ENCODE measurements around the gene CANT1.

DNA sequence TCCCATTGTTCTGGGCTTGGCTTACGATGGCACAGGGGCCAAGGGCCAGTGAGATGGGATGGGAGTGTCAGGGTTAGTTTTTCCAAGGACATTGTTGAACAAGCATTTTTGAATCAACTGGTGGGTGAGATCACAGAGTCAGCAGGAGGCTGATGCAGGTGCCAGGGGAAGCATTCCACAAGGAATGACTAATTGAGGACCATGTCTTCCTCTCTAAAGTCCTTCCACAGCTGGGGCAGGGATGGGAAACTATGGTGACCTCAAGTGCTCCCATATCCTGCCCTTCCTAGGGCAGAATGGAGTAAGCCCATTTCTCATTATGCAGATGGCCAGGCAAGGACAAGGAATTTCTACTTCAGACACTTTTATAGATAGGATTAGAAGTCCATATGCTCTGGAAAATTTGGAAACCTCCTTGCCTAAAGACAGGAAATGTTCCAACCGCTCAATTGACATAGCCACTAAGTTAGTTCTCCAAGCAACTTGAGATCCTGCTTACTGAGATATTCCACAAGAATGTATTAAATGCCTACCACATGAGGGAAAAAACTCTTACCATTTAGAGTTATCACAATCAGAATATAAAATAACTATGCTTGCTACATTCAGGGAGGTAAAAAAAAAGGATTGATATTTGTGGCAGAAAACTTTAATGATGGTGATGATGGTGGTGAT is 43.8 kb upstream of the CANT1 start:
- TF ChIP-seq, protein P1, sequence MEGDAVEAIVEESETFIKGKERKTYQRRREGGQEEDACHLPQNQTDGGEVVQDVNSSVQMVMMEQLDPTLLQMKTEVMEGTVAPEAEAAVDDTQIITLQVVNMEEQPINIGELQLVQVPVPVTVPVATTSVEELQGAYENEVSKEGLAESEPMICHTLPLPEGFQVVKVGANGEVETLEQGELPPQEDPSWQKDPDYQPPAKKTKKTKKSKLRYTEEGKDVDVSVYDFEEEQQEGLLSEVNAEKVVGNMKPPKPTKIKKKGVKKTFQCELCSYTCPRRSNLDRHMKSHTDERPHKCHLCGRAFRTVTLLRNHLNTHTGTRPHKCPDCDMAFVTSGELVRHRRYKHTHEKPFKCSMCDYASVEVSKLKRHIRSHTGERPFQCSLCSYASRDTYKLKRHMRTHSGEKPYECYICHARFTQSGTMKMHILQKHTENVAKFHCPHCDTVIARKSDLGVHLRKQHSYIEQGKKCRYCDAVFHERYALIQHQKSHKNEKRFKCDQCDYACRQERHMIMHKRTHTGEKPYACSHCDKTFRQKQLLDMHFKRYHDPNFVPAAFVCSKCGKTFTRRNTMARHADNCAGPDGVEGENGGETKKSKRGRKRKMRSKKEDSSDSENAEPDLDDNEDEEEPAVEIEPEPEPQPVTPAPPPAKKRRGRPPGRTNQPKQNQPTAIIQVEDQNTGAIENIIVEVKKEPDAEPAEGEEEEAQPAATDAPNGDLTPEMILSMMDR (IDR thresholded peaks at IDR 0.05), result no peak
- TF ChIP-seq FOXP1 (CRISPR knock-in tag; IDR thresholded peaks at IDR 0.05; ENCODE audit: borderline replicate concordance) (no peak), ZNF281 (CRISPR knock-in tag; IDR thresholded peaks at IDR 0.05) (no peak), SMAD3 (CRISPR knock-in tag; IDR thresholded peaks at IDR 0.05; ENCODE audit: borderline replicate concordance) (no peak), SP1 (CRISPR knock-in tag; conservative IDR thresholded peaks at IDR 0.05) (no peak), KAT7 (CRISPR knock-in tag; IDR thresholded peaks at IDR 0.05; ENCODE audit: borderline replicate concordance) (no peak), JUN (CRISPR knock-in tag; IDR thresholded peaks at IDR 0.05) (no peak), E2F5 (CRISPR knock-in tag; IDR thresholded peaks at IDR 0.05) (no peak), NFATC4 (CRISPR knock-in tag; IDR thresholded peaks at IDR 0.05) (no peak), NR2C2 (CRISPR knock-in tag; IDR thresholded peaks at IDR 0.05) (no peak)
- TF ChIP-seq, protein P2, sequence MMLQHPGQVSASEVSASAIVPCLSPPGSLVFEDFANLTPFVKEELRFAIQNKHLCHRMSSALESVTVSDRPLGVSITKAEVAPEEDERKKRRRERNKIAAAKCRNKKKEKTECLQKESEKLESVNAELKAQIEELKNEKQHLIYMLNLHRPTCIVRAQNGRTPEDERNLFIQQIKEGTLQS (CRISPR knock-in tag; conservative IDR thresholded peaks at IDR 0.05), result no peak
